ENCODE data around the gene MTHFR.

DNA sequence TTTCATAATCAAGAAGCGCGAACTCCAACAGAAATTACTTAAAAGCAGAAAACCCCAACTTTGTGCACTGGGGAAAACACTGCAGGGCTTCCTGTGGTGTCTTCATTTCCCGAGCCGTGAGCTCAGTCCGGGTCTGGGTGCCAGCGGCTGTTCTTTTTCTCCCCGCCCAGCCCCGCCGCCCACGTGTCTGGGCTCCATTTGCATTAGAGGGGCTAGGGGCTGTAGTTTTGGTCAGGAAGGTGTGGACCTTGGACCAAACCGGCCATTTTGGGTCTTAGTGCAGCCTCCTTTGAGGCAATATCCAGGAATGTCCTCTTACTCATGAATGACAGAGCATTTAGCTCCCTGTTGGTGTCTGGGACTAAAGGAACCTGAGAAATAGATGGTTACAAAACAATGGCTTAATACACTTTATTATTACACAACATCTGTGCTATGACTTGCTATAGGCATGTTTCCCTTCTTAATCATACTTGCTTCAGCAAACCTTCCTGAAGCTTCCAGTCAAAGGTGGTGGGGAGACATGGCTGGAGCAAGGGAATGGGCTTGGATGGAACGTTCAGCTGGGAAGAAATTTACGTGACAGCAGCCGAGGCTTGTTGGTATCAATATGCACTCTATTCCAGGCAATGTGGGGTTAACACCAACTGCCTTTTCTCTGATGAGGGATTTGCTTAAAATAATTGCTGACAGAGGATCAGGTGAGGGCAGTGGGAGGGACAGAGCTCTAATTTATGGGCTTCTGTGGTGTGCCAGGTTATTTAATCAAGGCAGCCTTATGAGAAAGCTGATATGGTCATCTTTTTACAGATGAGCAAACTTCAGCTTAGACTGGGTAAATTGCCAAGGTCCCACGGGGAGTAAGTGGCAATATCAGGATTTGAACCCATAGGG is 68.8 kb downstream of the MTHFR start:
- TF ChIP-seq GATA2 (IDR thresholded peaks at IDR 0.05; ENCODE audit: low read depth, low read length) (no peak), GATA3 (IDR thresholded peaks at IDR 0.05; ENCODE audit: low read depth, low read length) (no peak)
